Caco-2 (cell line): ENCODE results near the gene KRT83. TPM values are rescaled to one million over a fixed set of nuclear protein-coding genes. Genes with fewer than 3 reads are reported as not detected.

ENCODE experiments used
- BruUV-seq: library from RNA; stranded (reverse); fragments of 400-500 nt; replicated peaks from 2 replicates; lab custom pipeline; 2021; lab: Mats Ljungman, UMichigan
- CTCF ChIA-PET: fragments of 300-600 bp; sonication (Branson Sonifier 250); formaldehyde crosslinking; loops from one replicate; lab custom pipeline; 2022; ENCODE audit warnings: antibody characterized with exemption; lab: Charles Lee
- POLR2A ChIA-PET: fragments of 300-600 bp; sonication (Branson Sonifier 250); formaldehyde crosslinking; loops from one replicate; lab custom pipeline; 2022; ENCODE audit warnings: antibody characterized with exemption; lab: Charles Lee
- DNase-seq, 2 experiments: peaks; one replicate each; pipeline versions ENCODE4 v3.0.0 to v3.0.0-alpha.2; 2020 to 2022
- H3K27me3 ChIP-seq: replicated peaks from 2 replicates; pipeline ENCODE4 v1.6.0; 2011; ENCODE audit warnings: low read length; ENCODE audit not compliant: control insufficient read depth, insufficient read depth
- H3K36me3 ChIP-seq: 2 replicates; pipeline ENCODE4 v1.5.1; 2011; ENCODE audit warnings: low read length; ENCODE audit not compliant: control insufficient read depth, insufficient read depth
- H3K4me1 ChIP-seq: fragments of 250-450 bp; sonication (Bioruptor Pico); 2 replicates; pipeline ENCODE4 v1.5.1; 2020; ENCODE audit warnings: mild to moderate bottlenecking
- H3K4me3 ChIP-seq: 2 replicates; pipeline ENCODE4 v1.5.1; 2011; ENCODE audit warnings: low read depth, mild to moderate bottlenecking, control low read depth, low read length
- H3K9me3 ChIP-seq: fragments of 250-450 bp; sonication (Bioruptor Pico); 2 replicates; pipeline ENCODE4 v1.5.1; 2020; ENCODE audit warnings: mild to moderate bottlenecking, moderate library complexity
- H3K27ac Mint-ChIP-seq: one replicate; pipeline ENCODE4 v1.8.0; 2022; ENCODE audit warnings: mixed read lengths; ENCODE audit not compliant: unreplicated experiment
- H3K27me3 Mint-ChIP-seq: one replicate; pipeline ENCODE4 v1.8.0; 2022; ENCODE audit warnings: mixed read lengths; ENCODE audit not compliant: insufficient read depth, unreplicated experiment
- H3K36me3 Mint-ChIP-seq: one replicate; pipeline ENCODE4 v1.8.0; 2022; ENCODE audit warnings: mild to moderate bottlenecking, mixed read lengths; ENCODE audit not compliant: insufficient read depth, unreplicated experiment
- H3K4me1 Mint-ChIP-seq: one replicate; pipeline ENCODE4 v1.8.0; 2022; ENCODE audit warnings: low read depth, mixed read lengths; ENCODE audit not compliant: unreplicated experiment
- H3K4me3 Mint-ChIP-seq: one replicate; pipeline ENCODE4 v1.8.0; 2022; ENCODE audit warnings: mild to moderate bottlenecking, moderate library complexity, mixed read lengths; ENCODE audit not compliant: unreplicated experiment
- H3K9me3 Mint-ChIP-seq: one replicate; pipeline ENCODE4 v1.8.0; 2022; ENCODE audit warnings: mixed read lengths; ENCODE audit not compliant: unreplicated experiment
- intact Hi-C: fragments of 100-400 bp; cut with micrococcal nuclease; formaldehyde crosslinking; loops from one replicate; pipeline ENCODE4 v1.10.0; 2022; ENCODE audit not compliant: unreplicated experiment
- total RNA-seq: library from RNA; stranded (reverse); gene quantifications from 2 replicates; pipeline ENCODE4 v1.2.3, GENCODE V29; 2022
- TF ChIP-seq, protein P1 (sequence below), 2 experiments: fragments of 200-600 bp in 1 of 2; IDR thresholded peaks; 1 replicate in 1 of 2; 2 replicates in 1 of 2; pipeline versions ENCODE4 v1.5.1 to v1.8.0; 2011 to 2022; ENCODE audit warnings: antibody characterized with exemption in 1 of 2, control low read depth in 1 of 2, inconsistent platforms in 1 of 2, low read depth in 1 of 2, low read length in 1 of 2, mild to moderate bottlenecking in 1 of 2, moderate library complexity in 1 of 2; ENCODE audit not compliant: insufficient read depth in 1 of 2, severe bottlenecking in 1 of 2, unreplicated experiment in 1 of 2

Gene KRT83
- total RNA-seq, 1 experiment from 2014 or later, result not detected

DNA sequence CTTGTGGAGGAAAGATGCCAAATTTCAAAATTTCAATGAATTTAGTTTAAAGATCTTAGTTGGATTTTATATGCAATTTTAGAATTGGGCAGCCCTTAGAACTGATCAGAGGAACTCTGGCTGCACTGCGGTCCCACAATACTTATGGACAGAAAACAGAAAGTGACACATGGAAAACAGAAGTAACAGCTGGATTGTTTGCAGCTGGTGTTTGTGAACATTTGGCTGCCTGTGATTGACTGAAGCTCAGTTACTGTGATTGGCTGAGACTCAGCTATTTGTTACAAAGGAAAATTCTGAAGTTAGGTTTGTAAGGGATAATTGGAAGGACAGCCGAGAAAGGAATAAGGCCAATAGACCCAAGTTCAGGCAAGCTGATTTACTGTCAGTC is 56.8 kb downstream of the KRT83 start:
- H3K4me3 ChIP-seq, result no peak overlapping the region
- no TSS peak for BruUV-seq
- ChIA-PET CTCF (interaction anchor here (0.5 to 1.8 kb wide), 2 partner anchors 15 to 45 kb away, joined by 3 to 6 read pairs; no protein-coding TSS in a partner anchor), POLR2A (no interaction called here)
- Mint-ChIP-seq H3K9me3 (no peaks in the 10 kb centered on the region), H3K27ac (no peak overlapping the region), H3K4me3 (no peak overlapping the region), H3K4me1 (peaks cover 6% of the 10 kb centered on the region), H3K36me3 (no peaks in the 10 kb centered on the region), H3K27me3 (no peaks in the 10 kb centered on the region)
- peaks cover 19% of the 10 kb centered on the region for H3K9me3 ChIP-seq
- H3K4me1 ChIP-seq, result peaks cover 21% of the 10 kb centered on the region
- H3K36me3 ChIP-seq, result peaks cover 1% of the 10 kb centered on the region; the same call in 1 of the 2 replicates
- intact Hi-C loops, result no loop called here
- no peak for DNase-seq
- H3K27me3 ChIP-seq, result no peaks in the 10 kb centered on the region
- TF ChIP-seq, protein P1, sequence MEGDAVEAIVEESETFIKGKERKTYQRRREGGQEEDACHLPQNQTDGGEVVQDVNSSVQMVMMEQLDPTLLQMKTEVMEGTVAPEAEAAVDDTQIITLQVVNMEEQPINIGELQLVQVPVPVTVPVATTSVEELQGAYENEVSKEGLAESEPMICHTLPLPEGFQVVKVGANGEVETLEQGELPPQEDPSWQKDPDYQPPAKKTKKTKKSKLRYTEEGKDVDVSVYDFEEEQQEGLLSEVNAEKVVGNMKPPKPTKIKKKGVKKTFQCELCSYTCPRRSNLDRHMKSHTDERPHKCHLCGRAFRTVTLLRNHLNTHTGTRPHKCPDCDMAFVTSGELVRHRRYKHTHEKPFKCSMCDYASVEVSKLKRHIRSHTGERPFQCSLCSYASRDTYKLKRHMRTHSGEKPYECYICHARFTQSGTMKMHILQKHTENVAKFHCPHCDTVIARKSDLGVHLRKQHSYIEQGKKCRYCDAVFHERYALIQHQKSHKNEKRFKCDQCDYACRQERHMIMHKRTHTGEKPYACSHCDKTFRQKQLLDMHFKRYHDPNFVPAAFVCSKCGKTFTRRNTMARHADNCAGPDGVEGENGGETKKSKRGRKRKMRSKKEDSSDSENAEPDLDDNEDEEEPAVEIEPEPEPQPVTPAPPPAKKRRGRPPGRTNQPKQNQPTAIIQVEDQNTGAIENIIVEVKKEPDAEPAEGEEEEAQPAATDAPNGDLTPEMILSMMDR (IDR thresholded peaks at IDR 0.05; ENCODE audit: insufficient read depth in 1 of 2, low read depth in 1 of 2, low read length in 1 of 2, severe bottlenecking in 1 of 2, unreplicated experiment in 1 of 2), result no peak

Other genes starting within 250 kb of the KRT83 start
- gene SMIM41, start 241.7 kb downstream of the KRT83 start, total RNA-seq, result not detected in 2 replicates
- gene KRT80, start 129.4 kb downstream of the KRT83 start, total RNA-seq, result 0.26 and 0.29 TPM in 2 replicates
- gene KRT7, start 88.2 kb downstream of the KRT83 start, total RNA-seq, result 13.9 and 19.9 TPM in 2 replicates
- gene KRT86, start 46.8 kb downstream of the KRT83 start, total RNA-seq, result not detected in 2 replicates
- 0.28 and 0.45 TPM in 2 replicates for gene KRT81, start 29.9 kb downstream of the KRT83 start, total RNA-seq
- not detected in 2 replicates for gene KRT85, start 46.1 kb upstream of the KRT83 start, total RNA-seq
- gene KRT84, start 64.3 kb upstream of the KRT83 start, total RNA-seq, result not detected in 2 replicates
- not detected in 2 replicates for gene KRT82, start 84.9 kb upstream of the KRT83 start, total RNA-seq
- gene KRT75, start 113.0 kb upstream of the KRT83 start, total RNA-seq, result not detected in 2 replicates
- gene KRT6B, start 130.7 kb upstream of the KRT83 start, total RNA-seq, result not detected in 2 replicates
- not detected in 2 replicates for gene KRT6C, start 152.4 kb upstream of the KRT83 start, total RNA-seq
- 0.14 TPM in 1 of 2 replicates, not detected in the other for gene KRT6A, start 171.9 kb upstream of the KRT83 start, total RNA-seq
- gene KRT5, start 199.0 kb upstream of the KRT83 start, total RNA-seq, result 0.50 and 0.91 TPM in 2 replicates
- gene KRT71, start 231.7 kb upstream of the KRT83 start, total RNA-seq, result 1.2 and 1.5 TPM in 2 replicates